ENCODE data around the gene PKMYT1. TPM values are rescaled to one million over a fixed set of nuclear protein-coding genes. Genes with fewer than 3 reads are reported as not detected.

PKMYT1 gene
- total RNA-seq, 1 experiment from 2014 or later, result 105 TPM

DNA sequence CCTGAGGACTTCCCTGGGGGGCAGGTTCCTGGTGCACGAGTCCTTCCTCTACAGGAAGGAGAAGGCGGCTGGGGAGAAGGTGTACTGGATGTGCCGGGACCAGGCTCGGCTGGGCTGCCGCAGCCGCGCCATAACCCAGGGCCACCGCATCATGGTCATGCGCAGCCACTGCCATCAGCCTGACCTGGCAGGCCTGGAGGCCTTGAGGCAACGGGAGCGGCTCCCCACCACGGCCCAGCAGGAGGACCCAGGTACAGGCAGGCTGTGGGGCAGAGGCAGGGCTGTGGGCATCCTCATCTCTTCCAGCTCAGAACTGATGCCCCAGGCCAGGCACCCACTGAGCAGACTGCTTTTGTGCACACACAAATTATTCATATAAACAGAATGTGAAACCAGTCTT, 42.0 kb downstream of the PKMYT1 start:
- Histone ChIP-seq H2AFZ (no peak overlapping the region), H3F3A (ENCODE audit: insufficient read depth, low read depth) (no peaks in the 10 kb centered on the region), H3K9me3 (ENCODE audit: insufficient read depth, low read depth) (no peaks in the 10 kb centered on the region), H3K27me3 (ENCODE audit: insufficient read depth, low read depth) (no peaks in the 10 kb centered on the region), H3K4me2 (no peak overlapping the region), H3K4me1 (replicated peaks; ENCODE audit: insufficient read depth) (no peaks in the 10 kb centered on the region), H3K36me3 (ENCODE audit: low read depth) (no peaks in the 10 kb centered on the region), H3K27ac (no peak overlapping the region), H3K79me2 (ENCODE audit: low read depth) (no peaks in the 10 kb centered on the region), H3K9me2 (ENCODE audit: insufficient read depth) (no peaks in the 10 kb centered on the region), H3K4me3 (no peak overlapping the region), H4K20me1 (ENCODE audit: insufficient read depth) (no peaks in the 10 kb centered on the region)
- DNase-seq, result no peak
- CTCF ChIA-PET, result interaction anchor here (0.6 kb wide), 1 partner anchor 32 kb away, joined by 3 read pairs; no protein-coding TSS in a partner anchor
- no TSS peak for BruUV-seq (replicated peaks)
- POLR2A ChIA-PET (ENCODE audit: unreplicated experiment), result no interaction called here
- intact Hi-C loops (cut with micrococcal nuclease; ENCODE audit: unreplicated experiment), result no loop called here
- TF ChIP-seq, protein P1, sequence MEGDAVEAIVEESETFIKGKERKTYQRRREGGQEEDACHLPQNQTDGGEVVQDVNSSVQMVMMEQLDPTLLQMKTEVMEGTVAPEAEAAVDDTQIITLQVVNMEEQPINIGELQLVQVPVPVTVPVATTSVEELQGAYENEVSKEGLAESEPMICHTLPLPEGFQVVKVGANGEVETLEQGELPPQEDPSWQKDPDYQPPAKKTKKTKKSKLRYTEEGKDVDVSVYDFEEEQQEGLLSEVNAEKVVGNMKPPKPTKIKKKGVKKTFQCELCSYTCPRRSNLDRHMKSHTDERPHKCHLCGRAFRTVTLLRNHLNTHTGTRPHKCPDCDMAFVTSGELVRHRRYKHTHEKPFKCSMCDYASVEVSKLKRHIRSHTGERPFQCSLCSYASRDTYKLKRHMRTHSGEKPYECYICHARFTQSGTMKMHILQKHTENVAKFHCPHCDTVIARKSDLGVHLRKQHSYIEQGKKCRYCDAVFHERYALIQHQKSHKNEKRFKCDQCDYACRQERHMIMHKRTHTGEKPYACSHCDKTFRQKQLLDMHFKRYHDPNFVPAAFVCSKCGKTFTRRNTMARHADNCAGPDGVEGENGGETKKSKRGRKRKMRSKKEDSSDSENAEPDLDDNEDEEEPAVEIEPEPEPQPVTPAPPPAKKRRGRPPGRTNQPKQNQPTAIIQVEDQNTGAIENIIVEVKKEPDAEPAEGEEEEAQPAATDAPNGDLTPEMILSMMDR (conservative IDR thresholded peaks at IDR 0.05), result no peak
- no peak for TF ChIP-seq EZH2 (IDR thresholded peaks at IDR 0.05; ENCODE audit: low read depth)

DNA sequence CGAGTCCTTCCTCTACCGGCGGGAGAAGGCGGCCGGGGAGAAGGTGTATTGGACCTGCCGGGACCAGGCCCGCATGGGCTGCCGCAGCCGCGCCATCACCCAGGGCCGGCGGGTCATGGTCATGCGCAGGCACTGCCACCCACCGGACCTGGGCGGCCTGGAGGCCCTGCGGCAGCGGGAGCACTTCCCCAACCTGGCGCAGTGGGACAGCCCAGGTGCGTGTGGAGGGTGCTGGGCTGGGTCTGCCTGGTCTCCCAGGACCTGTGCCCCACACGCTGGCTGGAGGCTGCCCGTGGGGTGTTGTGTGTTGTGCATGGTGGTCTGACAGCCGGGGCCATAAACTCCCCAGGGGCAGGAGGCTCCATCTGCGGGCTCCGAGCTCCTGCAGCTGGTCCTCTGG, 43.1 kb downstream of the PKMYT1 start:
- Histone ChIP-seq H3K36me3 (ENCODE audit: low read depth) (no peaks in the 10 kb centered on the region), H3K4me1 (replicated peaks; ENCODE audit: insufficient read depth) (no peaks in the 10 kb centered on the region), H3K4me2 (no peak overlapping the region), H3K4me3 (no peak overlapping the region), H3K79me2 (ENCODE audit: low read depth) (no peaks in the 10 kb centered on the region), H3K9me2 (ENCODE audit: insufficient read depth) (no peaks in the 10 kb centered on the region), H2AFZ (no peak overlapping the region), H3K27me3 (ENCODE audit: insufficient read depth, low read depth) (no peaks in the 10 kb centered on the region), H4K20me1 (ENCODE audit: insufficient read depth) (no peaks in the 10 kb centered on the region), H3F3A (ENCODE audit: insufficient read depth, low read depth) (no peaks in the 10 kb centered on the region), H3K9me3 (ENCODE audit: insufficient read depth, low read depth) (no peaks in the 10 kb centered on the region), H3K27ac (no peak overlapping the region)
- CTCF ChIA-PET, result no interaction called here
- intact Hi-C loops (cut with micrococcal nuclease; ENCODE audit: unreplicated experiment), result no loop called here
- BruUV-seq (replicated peaks), result no TSS peak
- DNase-seq, result no peak
- TF ChIP-seq, protein P1 (conservative IDR thresholded peaks at IDR 0.05), result no peak
- TF ChIP-seq EZH2 (IDR thresholded peaks at IDR 0.05; ENCODE audit: low read depth), result no peak
- POLR2A ChIA-PET (ENCODE audit: unreplicated experiment), result no interaction called here

DNA sequence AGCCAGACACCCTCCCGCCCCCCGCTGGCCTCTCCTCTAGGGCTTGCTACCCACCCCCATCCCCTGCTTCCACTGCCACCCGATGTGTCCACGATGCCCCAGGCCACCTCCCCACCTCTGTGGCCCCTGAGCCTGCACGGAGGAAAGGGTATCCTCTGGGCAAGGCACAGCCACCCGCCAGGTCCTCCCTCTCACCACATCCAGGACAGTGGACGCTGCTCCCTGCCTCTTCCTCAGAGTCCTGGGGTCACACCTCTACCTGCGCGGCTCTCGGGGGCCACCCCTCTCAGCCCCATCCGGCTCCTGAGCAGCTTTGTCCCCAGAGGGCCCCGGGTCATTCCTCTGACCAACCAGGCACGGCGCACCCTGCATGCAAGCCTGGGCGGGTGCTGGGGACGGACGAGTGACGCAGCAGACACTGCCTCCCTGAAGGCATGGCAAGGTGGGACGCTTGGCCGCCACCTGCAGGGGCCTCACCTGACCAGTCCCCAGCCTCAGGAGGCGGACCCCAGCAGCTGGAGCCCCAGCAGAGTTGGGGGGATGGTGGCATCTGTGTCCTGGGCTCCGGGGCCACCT, 43.7 kb downstream of the PKMYT1 start:
- intact Hi-C loops (cut with micrococcal nuclease; ENCODE audit: unreplicated experiment), result no loop called here
- Histone ChIP-seq H3K4me3 (no peak overlapping the region), H3K9me3 (ENCODE audit: insufficient read depth, low read depth) (no peaks in the 10 kb centered on the region), H4K20me1 (ENCODE audit: insufficient read depth) (no peaks in the 10 kb centered on the region), H3K4me2 (no peak overlapping the region), H3K36me3 (ENCODE audit: low read depth) (no peaks in the 10 kb centered on the region), H3K9me2 (ENCODE audit: insufficient read depth) (no peaks in the 10 kb centered on the region), H3K4me1 (replicated peaks; ENCODE audit: insufficient read depth) (no peaks in the 10 kb centered on the region), H3K27me3 (ENCODE audit: insufficient read depth, low read depth) (no peaks in the 10 kb centered on the region), H3K27ac (no peak overlapping the region), H2AFZ (no peak overlapping the region), H3F3A (ENCODE audit: insufficient read depth, low read depth) (no peaks in the 10 kb centered on the region), H3K79me2 (ENCODE audit: low read depth) (no peaks in the 10 kb centered on the region)
- no TSS peak for BruUV-seq (replicated peaks)
- ChIA-PET CTCF (no interaction called here), POLR2A (ENCODE audit: unreplicated experiment) (no interaction called here)
- DNase-seq, result no peak
- no peak for TF ChIP-seq EZH2 (IDR thresholded peaks at IDR 0.05; ENCODE audit: low read depth)
- TF ChIP-seq, protein P1 (conservative IDR thresholded peaks at IDR 0.05), result no peak
